Retinal pigment epithelial cell (primary cell): ENCODE data around the gene PDGFRB.

Experiments used
- DNase-seq: peaks from one replicate; pipeline ENCODE4 v3.0.0-alpha.2; 2010; ENCODE audit warnings: low read depth
- H3K4me3 ChIP-seq: 2 replicates; pipeline ENCODE4 v1.5.1; 2011; ENCODE audit warnings: mild to moderate bottlenecking, low read length, control low read depth, moderate library complexity
- CTCF ChIP-seq: conservative IDR thresholded peaks from 2 replicates; pipeline ENCODE4 v1.5.1; 2011; ENCODE audit warnings: low read depth, low read length, control low read depth, inconsistent platforms

PDGFRB gene

GRCh38 chr5:150146235-150146634 is 9.4 kb downstream of the PDGFRB start:
- no peak for DNase-seq
- TF ChIP-seq CTCF = no peak
- no peak overlapping the region for H3K4me3 ChIP-seq

GRCh38 chr5:150144879-150145278 is 10.8 kb downstream of the PDGFRB start:
- no peak for DNase-seq
- no peak overlapping the region for H3K4me3 ChIP-seq
- TF ChIP-seq CTCF = no peak

GRCh38 chr5:150144246-150144801 is 11.3 kb downstream of the PDGFRB start:
- TF ChIP-seq CTCF = no peak
- H3K4me3 ChIP-seq = no peak overlapping the region
- no peak for DNase-seq

- DNase-seq = peak; percentile 80
- H3K4me3 ChIP-seq = no peak overlapping the region
- TF ChIP-seq CTCF = no peak
Measured at GRCh38 chr5:150143350-150144245, 12.0 kb downstream of the PDGFRB start.

GRCh38 chr5:150142959-150143349 is 12.7 kb downstream of the PDGFRB start:
- DNase-seq = no peak
- no peak overlapping the region for H3K4me3 ChIP-seq
- TF ChIP-seq CTCF = no peak

GRCh38 chr5:150142185-150142958 is 13.3 kb downstream of the PDGFRB start:
- no peak for TF ChIP-seq CTCF
- no peak for DNase-seq
- no peak overlapping the region for H3K4me3 ChIP-seq
